ENCODE measurements around the gene KLK10.

DNA sequence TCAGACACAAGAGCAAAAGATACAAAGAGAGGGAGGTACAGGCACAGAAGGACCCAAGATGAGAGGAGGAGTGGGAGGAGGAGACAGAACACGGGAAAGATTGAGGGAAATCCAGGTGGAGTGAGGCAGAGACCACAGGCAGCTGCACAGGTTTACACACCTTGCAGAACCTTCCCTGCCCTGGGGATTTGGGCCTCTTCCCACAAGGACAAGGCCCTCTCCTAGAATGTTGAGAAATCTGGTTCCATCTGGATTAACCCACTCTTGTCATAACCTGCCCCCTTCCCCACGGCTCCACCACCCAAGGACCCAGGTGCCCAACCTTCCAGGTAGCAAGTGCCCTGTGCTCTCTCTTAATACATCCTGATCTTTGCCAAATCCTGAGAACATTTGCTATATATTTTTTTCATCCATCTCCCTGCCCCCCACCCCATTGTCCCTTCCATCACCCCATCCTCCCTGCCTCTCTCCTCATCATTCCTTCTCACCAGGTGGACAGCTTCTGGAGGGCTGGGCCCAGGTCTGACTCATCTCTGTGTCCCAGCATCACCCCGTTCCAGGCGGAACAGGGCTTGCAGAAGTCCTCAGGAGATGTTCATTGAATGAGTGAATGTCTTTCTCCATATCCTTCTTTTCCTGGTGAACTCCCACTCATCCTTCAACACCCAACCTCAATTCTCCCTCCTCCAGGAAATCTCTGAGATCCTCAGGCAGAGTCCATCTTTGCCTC, 9.3 kb downstream of the KLK10 start:
- TF ChIP-seq POLR2A (IDR thresholded peaks at IDR 0.05; ENCODE audit: low read length) (no peak), GATA1 (IDR thresholded peaks at IDR 0.05; ENCODE audit: low read depth, low read length) (no peak)
